ENCODE data around the gene CCT3.
A peak's percentile ranks its signal among the peaks of the same experiment; 100 is the strongest.
"Not testable (repeated sequence)": the region's sequence is repeated elsewhere in the genome, so short reads cannot be mapped to it uniquely, and the experiment has no call there.

Gene CCT3

DNA sequence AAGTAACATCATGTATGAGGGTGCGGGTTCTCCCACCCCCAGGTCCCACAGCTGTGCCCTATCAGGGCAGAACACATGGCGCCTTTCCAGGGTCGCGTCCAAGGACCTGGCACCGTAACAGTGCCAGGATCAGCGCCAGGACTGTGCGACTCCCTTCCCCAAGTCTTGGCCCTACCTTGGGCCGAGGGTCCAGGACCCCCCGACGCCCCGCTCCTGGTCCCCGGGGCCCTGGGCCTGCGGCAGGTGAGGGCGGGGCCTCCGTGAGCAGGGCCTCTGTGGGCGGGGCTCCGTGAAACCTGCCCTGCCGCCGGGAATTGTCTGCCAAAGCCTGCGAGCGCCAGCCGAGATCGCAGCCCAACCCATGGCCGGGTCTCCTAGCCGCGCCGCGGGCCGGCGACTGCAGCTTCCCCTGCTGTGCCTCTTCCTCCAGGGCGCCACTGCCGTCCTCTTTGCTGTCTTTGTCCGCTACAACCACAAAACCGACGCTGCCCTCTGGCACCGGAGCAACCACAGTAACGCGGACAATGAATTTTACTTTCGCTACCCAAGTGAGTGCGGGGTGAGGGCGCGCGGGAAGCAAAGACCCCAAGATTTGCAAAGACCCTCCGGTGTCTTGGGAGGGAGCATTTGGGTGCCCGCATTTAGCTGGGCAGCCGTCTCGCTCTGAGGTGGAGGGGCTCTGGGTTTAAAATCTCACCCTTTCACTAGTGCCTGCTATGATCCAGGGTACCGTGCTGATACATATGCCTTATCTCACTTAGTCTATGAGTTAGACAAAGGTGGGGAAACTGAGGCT is 31.0 kb upstream of the CCT3 start, which contains the start of gene RHBG:
Gene RHBG, plus strand, starts transcription at position 323 of the 796 bp plus-strand sequence. Its CDS starts 39 bp downstream, at position 362.
- DNase-seq (ENCODE audit: low read depth in 3 of 3) = no peak

DNA sequence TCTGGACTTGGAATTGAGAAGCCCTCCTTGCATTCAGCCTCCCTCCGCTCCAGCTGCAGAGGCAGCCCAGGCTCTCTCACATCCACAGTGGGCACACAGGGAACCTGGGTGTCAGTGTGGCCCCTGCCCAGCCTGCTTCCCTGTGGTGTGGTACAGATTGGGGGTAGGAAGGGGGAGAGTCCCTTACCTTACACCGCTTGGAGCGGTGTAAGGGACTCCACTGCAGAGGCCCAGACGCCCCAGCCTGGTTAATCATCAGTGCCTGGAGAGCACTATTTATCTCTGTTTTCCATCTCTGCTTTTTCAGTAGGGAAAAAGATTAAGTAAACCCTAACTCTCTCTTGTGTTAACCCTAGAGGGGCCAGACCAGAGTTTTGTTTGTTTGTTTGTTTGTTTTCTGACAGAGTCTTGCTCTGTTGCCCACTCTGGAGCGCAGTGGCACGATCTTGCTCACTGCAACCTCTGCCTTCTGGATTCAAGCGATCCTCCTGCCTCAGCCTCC is 30.1 kb upstream of the CCT3 start:
- no peak for DNase-seq (ENCODE audit: low read depth in 3 of 3)

DNA sequence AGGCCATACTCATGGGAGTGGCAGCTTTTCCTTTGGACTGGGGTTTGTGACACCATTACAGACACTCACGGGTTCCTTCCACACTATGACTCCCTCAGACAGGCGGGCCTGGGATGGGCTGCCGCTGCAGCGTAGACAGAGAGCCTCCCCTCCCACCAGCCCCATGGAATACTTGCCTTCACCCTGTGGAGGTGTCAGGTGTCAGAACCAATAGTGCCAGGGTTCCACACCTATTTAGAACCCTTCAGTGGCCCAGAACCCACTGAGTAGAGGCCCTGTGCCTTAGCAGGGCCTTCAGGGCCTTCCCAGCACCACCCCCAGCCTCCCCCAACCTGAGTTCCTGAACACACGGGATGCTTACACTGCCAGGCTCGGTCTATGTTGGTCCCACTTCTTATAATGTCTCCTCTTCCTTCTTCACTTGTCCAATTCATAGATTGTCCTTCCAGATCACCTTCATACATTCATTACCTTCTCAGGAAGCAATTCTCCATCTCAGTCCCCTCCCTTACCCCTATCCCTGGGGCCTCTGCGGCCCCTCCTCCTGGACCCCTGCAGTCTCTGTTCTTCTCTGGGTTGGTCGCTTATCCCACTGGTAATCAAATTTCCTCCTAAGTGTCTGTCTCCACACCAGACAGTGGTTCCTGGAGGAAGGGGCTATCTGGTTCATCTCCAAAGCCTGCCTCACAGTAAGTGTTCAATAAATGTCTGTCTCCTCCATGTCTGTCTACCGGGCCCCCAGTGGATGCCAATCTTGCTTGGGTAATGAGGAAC is 29.5 kb upstream of the CCT3 start:
- no peak for DNase-seq (ENCODE audit: low read depth in 3 of 3)

DNA sequence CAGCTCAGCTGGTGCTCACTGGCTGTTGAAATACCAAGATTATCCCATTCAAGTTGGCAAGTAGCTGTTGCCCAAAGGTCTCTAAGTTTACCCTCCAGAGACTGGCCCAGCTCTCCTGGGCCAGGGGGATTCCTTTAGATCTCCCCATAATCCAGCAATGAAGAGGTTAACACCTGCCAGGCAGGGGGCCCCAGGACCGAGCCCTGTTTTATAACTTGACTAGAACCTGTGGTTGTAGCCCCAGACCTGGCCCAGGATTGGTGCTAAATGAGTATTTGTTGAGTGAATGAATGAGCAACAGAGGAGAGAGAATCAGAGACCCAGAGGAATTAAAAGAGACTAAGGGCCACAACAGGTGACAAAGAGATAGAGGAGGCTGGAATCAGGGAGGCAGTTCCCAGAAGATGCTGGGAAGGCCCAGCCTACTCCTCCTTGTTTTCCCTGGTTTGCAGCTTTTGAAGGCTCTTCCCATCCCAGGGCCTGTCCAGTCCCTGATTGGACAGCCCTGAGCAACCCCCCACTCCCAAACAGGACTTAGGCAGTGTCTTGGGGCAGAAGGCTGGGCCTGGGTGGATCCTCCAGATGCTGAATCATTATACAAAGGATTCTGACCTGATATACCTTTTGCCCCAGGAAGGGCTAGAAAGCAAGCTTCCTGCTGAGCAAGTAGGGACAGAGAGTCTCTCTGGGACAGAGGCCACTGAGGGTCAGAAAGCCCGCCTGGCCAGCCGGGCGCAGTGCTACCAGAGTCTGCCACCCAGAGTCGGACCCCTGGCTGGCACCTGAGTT is 28.5 kb upstream of the CCT3 start:
- DNase-seq (ENCODE audit: low read depth in 3 of 3) = no peak

DNA sequence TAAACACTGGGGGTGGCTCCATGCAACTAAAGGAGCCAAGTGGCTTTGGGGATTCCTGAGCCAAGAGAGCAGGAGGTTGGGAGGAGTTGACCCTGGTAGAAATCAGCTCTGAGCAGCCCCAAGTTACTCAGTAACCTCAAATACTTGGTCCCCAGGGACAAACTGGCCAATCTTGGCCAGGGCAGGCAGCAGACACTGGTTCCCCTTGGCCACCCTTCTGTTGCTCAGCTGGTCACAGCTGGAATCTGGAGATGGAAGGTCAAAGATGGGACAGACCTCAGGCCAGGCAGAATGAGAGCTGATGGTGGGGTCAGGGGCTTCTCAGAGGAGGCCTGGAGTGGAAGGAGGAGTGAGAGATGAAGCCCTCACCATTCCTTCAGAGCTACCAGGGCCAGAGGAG is 27.7 kb upstream of the CCT3 start:
- DNase-seq (ENCODE audit: low read depth in 3 of 3) = no peak

DNA sequence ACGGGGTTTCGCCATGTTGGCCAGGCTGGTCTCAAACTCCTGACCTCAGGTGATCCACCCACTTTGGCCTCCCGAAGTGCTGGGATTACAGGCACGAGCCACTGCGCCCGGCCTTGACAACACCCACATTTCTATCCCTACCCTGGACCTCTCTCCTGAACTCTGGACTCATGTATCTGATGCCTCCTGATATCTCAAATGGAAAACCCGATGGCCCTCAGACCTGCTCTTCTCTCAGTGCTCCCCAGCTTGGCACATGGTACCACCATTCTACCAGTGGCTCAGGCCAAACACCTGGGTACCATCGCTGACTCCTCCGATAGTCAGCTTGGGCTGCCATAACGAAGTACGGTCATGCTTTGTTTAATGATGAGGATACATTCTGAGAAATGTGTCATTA is 22.4 kb upstream of the CCT3 start:
- DNase-seq (ENCODE audit: low read depth in 3 of 3) = no peak

DNA sequence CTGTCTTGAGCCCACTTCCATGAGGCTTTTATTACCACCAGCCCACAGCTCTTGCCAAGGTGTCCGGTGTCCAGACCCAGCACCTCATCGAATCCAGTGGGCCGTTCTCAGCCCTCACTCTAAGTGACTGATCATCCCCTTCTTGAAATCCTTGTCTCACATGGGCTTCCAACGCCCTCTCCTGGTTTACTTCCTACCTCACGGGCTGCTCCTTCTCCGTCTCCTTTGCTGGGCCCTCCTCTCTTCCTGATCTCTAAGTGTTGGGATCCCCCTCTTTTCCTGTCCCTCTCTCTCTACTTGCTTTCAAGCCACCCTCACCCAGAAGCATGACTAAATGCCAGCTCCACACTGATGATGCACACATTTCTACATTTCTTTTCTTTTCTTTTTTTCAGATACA is 21.9 kb upstream of the CCT3 start:
- DNase-seq (ENCODE audit: low read depth in 3 of 3) = no peak

DNA sequence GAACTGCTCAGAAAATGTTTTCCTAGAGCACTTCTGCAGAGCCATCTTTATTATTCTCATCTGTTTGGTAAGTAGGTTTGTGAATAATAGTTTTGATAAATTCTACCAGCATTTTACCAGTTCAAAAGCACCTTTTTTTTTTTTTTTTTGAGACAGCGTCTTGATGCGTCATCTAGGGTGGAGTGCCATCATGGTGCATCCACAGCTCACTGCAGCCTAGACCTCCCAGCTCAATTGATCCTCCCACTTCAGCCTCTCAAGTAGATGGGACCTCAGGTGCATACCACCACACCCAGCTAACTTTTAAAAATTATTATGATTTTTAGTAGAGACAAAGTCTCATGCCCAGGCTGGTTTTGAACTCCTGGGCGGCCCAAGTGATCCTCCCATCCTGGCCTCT is 21.2 kb upstream of the CCT3 start:
- DNase-seq (ENCODE audit: low read depth in 3 of 3) = no peak

DNA sequence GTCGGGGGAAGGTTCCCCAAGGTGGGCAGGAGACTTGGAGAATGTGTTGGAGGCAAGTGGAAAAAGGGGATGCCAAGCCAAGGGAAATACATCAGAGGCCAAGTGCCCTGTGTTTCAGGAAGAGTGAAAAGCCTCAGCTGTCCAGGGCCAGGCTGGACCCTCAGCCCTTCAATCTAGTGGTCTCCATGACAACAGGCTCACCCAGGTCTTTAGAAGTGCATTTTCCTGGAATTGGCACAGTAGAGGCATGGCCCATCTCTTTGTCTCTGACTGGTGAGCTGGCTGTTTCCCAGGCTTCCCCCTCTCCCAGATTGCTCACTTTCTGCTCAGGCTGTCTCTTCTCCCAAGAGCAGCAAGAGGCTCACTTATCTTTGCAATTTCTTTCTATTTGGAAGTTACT is 20.5 kb upstream of the CCT3 start:
- DNase-seq (ENCODE audit: low read depth in 3 of 3) = no peak

DNA sequence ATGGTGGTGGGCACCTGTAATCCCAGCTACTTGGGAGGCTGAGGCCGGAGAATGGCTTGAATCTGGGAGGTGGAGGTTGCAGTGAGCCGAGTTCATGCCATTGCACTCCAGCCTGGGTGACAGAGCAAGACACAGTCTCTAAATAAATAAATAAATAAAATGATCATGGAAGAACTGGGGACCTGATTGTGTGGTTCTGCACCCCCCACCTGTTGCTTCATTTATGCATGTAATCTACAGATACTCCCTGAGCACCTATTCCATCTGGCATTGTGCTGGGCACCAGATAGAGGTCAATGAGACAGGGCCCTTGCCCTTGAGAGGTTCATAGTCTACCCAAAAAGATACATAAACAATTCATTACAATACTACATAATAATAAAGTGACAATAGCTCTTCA is 19.9 kb upstream of the CCT3 start:
- no peak for DNase-seq (ENCODE audit: low read depth in 3 of 3)

DNA sequence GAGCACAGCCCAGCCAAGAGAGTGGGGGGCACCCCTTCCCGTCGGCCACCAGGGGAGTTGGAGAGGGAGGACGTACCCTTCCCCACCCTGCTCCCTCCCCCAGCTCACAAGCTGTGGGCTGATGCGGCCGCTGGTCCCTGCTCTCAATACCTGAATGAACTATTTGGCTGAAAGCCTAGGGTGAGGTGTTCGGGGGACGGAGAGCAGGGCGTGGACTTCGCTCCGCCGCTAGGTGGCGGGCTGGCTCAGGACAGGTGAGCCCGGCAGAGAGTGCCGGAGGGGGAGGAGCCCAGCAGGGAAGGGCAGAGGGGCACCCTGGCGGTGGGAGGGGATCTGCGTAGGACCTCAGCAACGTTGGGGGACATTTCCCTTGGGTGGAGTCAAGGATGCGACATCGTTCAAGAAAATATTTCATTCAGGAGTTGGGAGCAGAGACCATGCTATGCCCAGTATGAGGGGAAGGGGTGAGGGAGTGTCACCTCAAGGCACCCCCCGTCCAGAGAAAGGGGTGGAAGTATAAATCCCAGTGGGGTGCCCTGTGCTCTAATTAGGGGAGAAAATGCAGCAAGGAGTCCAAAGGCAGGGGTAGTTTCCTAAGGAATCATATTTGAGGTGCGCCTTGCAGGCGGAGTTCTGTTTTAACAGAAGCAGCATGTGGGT is 18.9 kb upstream of the CCT3 start:
- peak in 2 of 3 donors; percentile 38 to 64 for DNase-seq (ENCODE audit: low read depth in 3 of 3)

DNA sequence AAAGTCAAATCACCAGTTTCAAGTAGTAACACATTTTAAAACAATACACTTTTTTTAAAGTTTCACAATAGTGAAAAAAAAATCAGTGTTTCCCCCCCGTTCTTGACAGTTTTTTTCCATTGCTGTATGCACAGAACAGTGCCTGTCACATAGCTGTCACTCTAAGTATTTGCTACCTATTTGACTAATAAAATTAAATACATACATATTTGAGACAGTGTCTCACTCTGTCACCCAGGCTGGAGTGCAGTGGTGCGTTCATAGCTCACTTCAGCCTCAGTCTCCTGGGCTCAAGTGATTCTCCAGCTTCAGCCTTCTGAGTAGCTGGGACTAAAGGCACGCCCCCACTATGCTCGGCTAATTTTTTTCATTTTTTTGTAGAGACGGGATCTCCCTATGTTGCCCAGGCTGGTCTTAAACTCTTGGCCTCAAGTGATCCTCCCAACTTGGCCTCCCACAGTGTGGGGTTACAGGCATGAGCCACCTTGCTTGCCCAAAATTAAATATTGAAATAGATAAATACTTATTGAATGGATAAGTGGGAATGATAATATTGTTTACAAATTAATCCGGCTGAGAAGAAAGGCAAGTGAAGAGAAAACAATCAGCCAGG is 18.3 kb upstream of the CCT3 start:
- DNase-seq (ENCODE audit: low read depth in 3 of 3) = no peak

DNA sequence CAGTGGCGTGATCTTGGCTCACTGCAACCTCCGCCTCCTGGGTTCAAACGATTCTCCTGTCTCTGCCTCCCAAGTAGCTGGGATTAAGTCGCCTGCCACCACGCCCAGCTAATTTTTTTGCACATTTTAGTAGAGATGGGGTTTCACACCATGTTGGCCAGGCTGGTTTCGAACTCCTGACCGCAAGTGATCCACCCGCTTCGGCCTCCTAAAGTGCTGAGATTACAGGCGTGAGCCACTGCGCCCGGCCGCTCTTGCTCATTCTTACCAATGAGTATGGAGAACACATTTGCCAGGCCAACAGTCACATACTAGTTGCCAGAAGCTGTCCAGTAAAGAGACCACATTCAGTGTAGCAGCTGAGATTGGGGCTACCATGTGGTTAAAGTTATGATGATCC is 14.4 kb upstream of the CCT3 start:
- DNase-seq (ENCODE audit: low read depth in 3 of 3) = not testable (repeated sequence)

DNA sequence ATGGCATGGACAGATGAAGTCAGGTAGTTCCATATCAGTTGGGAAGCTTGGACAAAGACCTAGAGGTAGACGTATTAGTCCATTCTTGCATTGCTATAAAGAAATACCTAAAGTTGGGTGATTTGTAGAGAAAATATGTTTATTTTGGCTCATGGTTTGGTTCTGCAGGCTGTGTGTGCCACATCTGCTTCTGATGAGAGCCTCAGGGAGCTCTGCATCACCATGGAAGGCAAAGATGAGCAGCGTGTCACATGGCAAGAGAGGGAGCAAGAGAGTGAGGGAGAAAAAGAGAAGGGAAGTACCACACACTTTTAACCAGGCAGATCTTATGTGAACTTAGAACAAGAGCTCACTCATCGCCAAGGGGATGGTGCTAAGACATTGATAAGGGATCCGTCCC is 9.2 kb upstream of the CCT3 start:
- DNase-seq (ENCODE audit: low read depth in 3 of 3) = no peak

DNA sequence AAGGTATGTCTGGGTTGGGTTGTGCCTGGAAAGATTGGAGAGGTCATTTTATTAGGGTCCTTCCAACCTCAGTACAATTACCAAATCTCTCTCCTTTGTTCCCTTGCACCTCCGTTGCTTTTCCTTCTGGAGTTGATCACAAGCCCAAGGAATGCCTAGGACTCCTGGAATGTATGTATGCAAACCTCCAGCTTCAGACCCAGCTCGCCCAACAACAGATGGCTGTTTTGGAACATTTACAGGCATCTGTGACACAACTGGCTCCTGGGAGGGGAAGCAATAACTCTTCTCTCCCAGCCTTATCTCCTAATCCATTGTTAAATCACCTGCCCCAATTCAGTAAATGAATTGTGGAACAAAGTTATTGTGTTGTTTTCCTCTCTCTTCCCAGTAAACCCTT is 8.5 kb upstream of the CCT3 start:
- DNase-seq (ENCODE audit: low read depth in 3 of 3) = no peak

DNA sequence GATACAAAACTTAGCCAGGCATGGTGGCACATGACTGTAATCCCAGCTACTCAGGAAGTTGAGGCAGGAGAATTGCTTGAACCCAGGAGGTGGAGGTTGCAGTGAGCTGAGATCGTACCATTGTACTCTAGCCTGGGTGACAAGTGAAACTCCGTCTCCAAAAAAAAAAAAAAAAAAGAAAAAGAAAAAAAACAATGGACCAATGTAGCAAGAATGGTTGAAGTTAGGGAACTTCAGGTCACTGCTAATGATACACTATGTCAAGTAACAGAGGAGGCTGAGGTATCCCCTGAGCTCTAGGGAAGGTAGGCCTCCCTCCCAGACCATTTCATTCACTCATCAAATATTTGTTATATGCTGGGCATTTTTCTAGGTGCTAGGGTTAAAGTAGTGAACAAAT is 7.9 kb upstream of the CCT3 start:
- not testable (repeated sequence) for DNase-seq (ENCODE audit: low read depth in 3 of 3)

DNA sequence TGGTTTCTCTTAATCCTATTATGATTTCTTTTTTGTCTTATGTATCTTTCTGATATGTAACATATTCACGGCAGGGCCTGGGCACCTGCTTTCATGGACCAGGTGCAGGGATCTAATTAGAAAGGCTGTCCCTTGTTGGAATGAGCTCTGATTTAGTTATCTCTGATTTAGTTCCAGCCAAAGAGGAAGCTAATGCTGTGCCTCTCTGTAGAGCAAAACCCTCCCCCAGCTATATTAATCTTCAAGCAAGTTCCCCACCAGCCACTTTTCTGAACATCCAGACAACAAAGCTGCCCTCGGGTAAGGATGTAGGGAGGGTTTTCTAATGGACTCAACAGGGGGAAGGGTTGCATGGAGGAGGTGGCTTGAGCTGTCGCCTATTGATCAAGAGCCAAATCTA is 6.3 kb upstream of the CCT3 start:
- DNase-seq (ENCODE audit: low read depth in 3 of 3) = no peak

DNA sequence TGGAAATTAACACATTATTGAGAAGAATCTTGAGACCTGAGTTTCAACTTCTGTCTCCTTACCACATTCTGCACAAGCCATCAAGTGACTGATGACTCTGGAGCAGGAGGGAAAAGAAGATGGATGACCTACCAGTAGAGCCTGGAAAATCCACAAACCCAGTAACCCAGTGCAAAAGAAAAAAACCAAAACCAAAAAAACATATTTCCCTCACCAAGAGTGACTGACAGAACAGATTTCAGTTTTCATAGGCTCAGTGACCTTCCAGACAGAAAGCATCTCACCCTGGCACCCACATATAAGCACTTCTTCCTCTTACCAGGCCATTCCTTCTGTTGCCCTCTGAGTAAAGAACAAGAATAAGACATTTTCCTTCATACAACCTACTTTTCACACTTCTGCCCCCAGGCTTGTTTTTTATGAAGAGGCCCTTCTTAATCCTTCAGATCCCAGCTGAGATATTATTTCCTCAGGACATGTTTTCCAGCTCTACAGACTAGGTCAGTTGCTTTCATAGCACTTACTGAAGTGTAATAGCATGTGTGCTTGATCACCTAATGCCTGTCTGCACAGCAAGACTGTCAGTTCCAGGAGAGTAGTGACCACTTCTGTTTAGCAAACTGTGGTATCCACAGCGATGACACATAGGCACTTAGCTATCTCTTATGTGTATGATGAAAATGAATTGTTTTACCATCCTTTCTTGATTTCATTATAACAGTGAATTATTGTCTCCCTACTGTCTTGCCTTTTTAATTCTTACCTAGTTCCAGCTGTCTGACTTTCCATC is 4.3 kb upstream of the CCT3 start:
- no peak for DNase-seq (ENCODE audit: low read depth in 3 of 3)

DNA sequence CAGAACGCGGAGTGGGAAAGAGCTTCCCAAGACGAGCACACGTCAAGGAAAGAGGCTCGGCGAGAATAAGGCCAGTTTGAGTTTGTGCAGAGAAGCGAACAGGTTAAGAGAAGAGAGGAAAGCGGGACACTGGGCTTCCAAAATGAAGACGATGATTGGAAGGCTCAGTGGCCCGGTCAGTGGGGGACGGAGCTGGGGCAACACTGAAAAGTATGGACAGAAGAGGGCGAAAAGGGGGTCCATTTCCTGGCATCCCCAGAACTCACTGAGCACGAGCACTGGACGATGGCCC is 258 bp downstream of the CCT3 start:
- DNase-seq (ENCODE audit: low read depth in 3 of 3) = no peak

DNA sequence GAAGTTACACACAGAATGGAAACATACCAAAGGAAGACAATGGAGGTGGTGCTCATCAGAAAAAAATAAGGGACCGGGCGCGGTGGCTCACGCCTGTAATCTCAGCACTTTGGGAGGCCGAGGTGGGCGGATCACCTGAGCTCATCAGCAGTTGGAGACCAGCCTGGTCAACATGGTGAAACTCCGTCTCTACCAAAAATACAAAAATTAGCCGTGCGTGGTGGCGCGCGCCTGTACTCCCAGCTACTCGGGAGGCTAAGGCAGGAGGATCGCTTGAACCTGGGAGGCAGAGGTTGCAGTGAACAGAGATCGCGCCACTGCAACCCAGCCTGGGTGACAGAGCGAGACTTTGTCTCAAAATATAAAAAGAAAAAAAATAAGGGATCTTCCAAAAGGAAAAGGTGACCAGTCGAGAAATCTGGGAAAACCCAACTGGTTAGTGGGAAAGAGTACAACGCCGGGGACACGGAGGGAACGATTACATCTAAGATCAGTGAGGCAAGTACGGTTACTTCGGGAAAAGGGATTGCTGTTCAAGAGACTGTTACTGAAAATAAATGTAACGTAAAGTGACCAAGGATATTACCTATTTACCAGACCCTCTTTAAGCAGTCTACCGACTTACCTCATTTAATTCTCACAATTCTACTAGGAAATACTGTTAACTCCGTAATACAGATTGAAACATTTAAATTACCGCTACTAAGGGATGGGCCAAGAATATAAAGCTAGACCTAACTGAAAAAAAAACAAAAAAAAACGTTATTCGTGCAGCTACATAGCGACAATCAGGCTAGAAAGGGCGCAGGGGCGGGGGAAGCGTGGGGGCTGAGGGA is 822 bp downstream of the CCT3 start:
- no peak for DNase-seq (ENCODE audit: low read depth in 3 of 3)
